Measurements from ENCODE around the gene BACE1-AS. TPM values are rescaled to one million over a fixed set of nuclear protein-coding genes. Genes with fewer than 3 reads are reported as not detected.
"Not testable (repeated sequence)": the region's sequence is repeated elsewhere in the genome, so short reads cannot be mapped to it uniquely, and the experiment has no call there.

BACE1-AS gene
- total RNA-seq, 1 experiment from 2014 or later = 8.8 TPM

GRCh38 chr11:117265745-117266144 is 25.4 kb upstream of the BACE1-AS start:
- Mint-ChIP-seq H3K27ac (ENCODE audit: unreplicated experiment) (no peak overlapping the region), H3K4me1 (ENCODE audit: low read depth, unreplicated experiment) (no peaks in the 10 kb centered on the region), H3K9me3 (ENCODE audit: low read depth, unreplicated experiment) (no peaks in the 10 kb centered on the region), H3K4me3 (ENCODE audit: low read depth, unreplicated experiment) (no peak overlapping the region), H3K36me3 (ENCODE audit: insufficient read depth, unreplicated experiment) (peaks cover 7% of the 10 kb centered on the region), H3K27me3 (ENCODE audit: unreplicated experiment) (no peaks in the 10 kb centered on the region)
- intact Hi-C loops (cut with micrococcal nuclease; ENCODE audit: unreplicated experiment) = no loop called here
- BruUV-seq (replicated peaks) = no TSS peak
- no peak for TF ChIP-seq CTCF (IDR thresholded peaks at IDR 0.05; ENCODE audit: unreplicated experiment)
- no peak for DNase-seq
- CTCF ChIA-PET = no interaction called here

GRCh38 chr11:117269856-117270255 is 21.3 kb upstream of the BACE1-AS start:
- Mint-ChIP-seq H3K4me3 (ENCODE audit: low read depth, unreplicated experiment) (no peak overlapping the region), H3K4me1 (ENCODE audit: low read depth, unreplicated experiment) (no peaks in the 10 kb centered on the region), H3K36me3 (ENCODE audit: insufficient read depth, unreplicated experiment) (peaks cover 14% of the 10 kb centered on the region), H3K9me3 (ENCODE audit: low read depth, unreplicated experiment) (no peaks in the 10 kb centered on the region), H3K27ac (ENCODE audit: unreplicated experiment) (no peak overlapping the region), H3K27me3 (ENCODE audit: unreplicated experiment) (no peaks in the 10 kb centered on the region)
- intact Hi-C loops (cut with micrococcal nuclease; ENCODE audit: unreplicated experiment) = no loop called here
- CTCF ChIA-PET = no interaction called here
- no TSS peak for BruUV-seq (replicated peaks)
- DNase-seq = no peak
- no peak for TF ChIP-seq CTCF (IDR thresholded peaks at IDR 0.05; ENCODE audit: unreplicated experiment)

- H3K27me3 Mint-ChIP-seq (ENCODE audit: unreplicated experiment) = no peaks in the 10 kb centered on the region
- CTCF ChIA-PET = no interaction called here
- no peaks in the 10 kb centered on the region for H3K9me3 Mint-ChIP-seq (ENCODE audit: low read depth, unreplicated experiment)
- intact Hi-C loops (cut with micrococcal nuclease; ENCODE audit: unreplicated experiment) = no loop called here
- no peak overlapping the region for H3K4me3 Mint-ChIP-seq (ENCODE audit: low read depth, unreplicated experiment)
- no peak overlapping the region for H3K27ac Mint-ChIP-seq (ENCODE audit: unreplicated experiment)
- no TSS peak for BruUV-seq (replicated peaks)
- no peak for TF ChIP-seq CTCF (IDR thresholded peaks at IDR 0.05; ENCODE audit: unreplicated experiment)
- no peak for DNase-seq
- peaks cover 14% of the 10 kb centered on the region for H3K36me3 Mint-ChIP-seq (ENCODE audit: insufficient read depth, unreplicated experiment)
- no peaks in the 10 kb centered on the region for H3K4me1 Mint-ChIP-seq (ENCODE audit: low read depth, unreplicated experiment)
Observed at GRCh38 chr11:117271208-117271607, 19.9 kb upstream of the BACE1-AS start.

- CTCF ChIA-PET; H3K4me1 Mint-ChIP-seq (ENCODE audit: low read depth, unreplicated experiment); H3K27ac Mint-ChIP-seq (ENCODE audit: unreplicated experiment); BruUV-seq (replicated peaks); DNase-seq; H3K36me3 Mint-ChIP-seq (ENCODE audit: insufficient read depth, unreplicated experiment); H3K9me3 Mint-ChIP-seq (ENCODE audit: low read depth, unreplicated experiment); intact Hi-C loops (cut with micrococcal nuclease; ENCODE audit: unreplicated experiment); H3K4me3 Mint-ChIP-seq (ENCODE audit: low read depth, unreplicated experiment); H3K27me3 Mint-ChIP-seq (ENCODE audit: unreplicated experiment): not testable (repeated sequence)
Observed at GRCh38 chr11:117272175-117272574, 19.0 kb upstream of the BACE1-AS start.

GRCh38 chr11:117273550-117274289 is 17.4 kb upstream of the BACE1-AS start:
- CTCF ChIA-PET = no interaction called here
- Mint-ChIP-seq H3K9me3 (ENCODE audit: low read depth, unreplicated experiment) (no peaks in the 10 kb centered on the region), H3K27ac (ENCODE audit: unreplicated experiment) (no peak overlapping the region), H3K4me1 (ENCODE audit: low read depth, unreplicated experiment) (no peaks in the 10 kb centered on the region), H3K4me3 (ENCODE audit: low read depth, unreplicated experiment) (no peak overlapping the region), H3K27me3 (ENCODE audit: unreplicated experiment) (no peaks in the 10 kb centered on the region), H3K36me3 (ENCODE audit: insufficient read depth, unreplicated experiment) (peaks cover 8% of the 10 kb centered on the region)
- no peak for DNase-seq
- no peak for TF ChIP-seq CTCF (IDR thresholded peaks at IDR 0.05; ENCODE audit: unreplicated experiment)
- no TSS peak for BruUV-seq (replicated peaks)
- intact Hi-C loops (cut with micrococcal nuclease; ENCODE audit: unreplicated experiment) = no loop called here
